Stimulated activated CD4-positive, alpha-beta T cell treated with anti-CD3 and anti-CD28 coated beads, Interleukin-15, amount 100 ng/mL, for 24 hours (primary cell): ENCODE data around the gene SETMAR.

ENCODE experiments used
- DNase-seq: peaks from one replicate; pipeline ENCODE4 v3.0.0-alpha.2; 2020

SETMAR gene

DNA sequence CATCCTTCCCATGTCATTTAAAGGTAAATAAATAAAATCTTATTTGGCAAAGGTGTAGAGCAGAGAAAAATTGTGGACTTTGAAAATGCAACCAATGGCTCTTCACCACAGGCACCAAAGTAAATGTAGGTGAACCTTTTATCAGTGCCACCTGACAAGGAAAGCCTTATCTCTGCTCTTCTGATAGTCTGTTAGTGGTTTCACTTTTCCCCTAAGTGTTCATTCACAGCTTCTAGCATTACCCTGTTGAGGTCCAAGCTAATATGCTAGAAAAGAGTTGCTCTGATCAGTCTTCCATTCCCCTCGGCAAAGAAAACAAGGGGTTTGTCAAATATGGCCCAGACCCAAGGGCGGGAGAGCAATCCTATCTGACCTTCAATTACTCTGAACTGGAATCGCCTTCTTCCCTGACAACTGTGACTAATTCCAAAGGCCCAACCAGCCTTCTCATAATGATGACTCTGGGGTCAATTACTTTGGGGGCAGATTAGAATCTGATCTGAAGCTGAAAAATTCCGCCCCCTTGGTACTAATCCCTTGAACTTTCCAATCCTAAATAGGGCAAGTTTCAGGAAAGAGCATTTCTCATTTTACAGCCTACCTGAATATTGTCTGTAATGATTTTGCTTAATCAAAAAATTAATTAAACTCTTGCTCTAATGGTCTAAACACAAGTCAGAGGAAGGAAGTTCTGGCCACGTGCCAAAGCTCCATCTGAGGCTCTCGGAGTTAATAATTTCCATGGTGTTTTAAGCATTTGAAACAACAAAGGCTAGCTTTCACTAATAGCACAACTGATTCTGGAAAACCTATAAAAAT, 52.4 kb downstream of the SETMAR start:
- DNase-seq, result no peak

DNA sequence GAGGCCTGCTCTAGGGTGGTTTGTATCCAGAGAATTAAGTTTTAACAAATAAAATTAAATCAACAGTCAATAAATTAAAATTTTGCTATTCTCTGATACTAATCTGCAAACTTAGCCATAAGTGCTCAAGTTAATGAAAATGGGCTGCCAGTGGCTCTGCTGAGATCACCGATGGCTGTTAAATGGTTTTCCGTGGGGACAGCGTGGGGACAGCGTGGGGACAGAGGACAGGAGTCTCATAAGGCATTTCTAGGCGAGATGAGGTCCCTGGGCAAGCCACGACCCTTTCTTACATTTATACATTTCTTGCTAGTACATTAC, 53.0 kb downstream of the SETMAR start:
- no peak for DNase-seq

DNA sequence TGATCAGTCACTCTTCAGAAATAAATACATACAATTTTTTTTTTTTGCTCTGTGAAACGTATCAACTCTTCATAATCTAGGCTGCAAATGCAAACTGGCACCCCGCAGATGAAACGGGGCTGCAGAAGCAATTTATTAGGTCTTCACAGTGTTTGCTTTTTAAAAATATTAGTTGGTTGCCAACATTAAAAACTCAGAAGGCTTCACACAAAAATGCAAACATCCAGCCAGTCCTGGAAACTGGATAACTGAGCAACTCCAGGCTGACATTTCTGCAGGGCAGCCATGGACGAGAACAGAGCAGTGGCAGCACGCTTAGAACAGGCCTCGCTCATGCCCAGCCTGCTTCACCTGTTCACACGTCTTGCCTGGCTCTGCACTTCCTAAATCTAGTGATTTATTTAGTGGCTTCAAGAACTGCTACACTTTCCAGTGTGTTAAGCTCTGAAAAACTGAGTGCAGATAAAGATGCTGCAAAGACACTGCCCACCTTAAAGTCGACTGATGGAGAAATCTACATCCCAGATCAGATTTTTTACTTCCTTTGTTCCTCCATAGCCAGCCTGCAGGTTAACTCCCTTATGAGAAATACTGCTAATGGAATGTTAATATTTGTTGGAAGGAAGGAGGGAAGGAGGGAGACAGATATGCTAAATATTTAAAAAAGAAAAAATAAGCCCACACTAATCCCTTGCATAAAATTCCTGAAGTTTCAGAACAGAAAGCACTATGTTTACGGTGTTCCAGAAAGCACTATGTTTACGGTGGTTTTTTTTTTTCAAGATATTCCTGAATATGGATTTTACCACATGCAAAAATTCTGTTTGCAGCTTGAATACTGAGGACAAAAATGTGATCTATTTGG, 53.6 kb downstream of the SETMAR start:
- DNase-seq, result no peak

DNA sequence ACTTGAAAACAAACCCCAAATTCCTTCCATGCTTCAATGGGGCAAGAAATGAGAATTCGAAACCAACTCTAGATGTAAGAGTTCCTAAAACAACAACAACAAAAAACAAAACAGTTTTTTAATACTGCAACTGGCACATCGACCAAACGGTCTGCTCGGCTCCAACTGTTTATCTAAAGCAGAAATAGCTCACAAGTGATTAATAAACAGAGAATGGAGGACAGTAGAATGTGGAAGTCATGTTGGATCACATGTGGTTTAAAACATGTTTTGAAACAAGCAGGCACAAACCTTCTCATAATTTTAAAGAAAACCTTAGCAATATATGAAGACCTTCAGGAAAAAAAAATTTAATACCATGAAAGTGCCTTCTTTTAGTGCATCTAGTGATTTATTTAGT, 55.1 kb downstream of the SETMAR start:
- DNase-seq, result no peak

DNA sequence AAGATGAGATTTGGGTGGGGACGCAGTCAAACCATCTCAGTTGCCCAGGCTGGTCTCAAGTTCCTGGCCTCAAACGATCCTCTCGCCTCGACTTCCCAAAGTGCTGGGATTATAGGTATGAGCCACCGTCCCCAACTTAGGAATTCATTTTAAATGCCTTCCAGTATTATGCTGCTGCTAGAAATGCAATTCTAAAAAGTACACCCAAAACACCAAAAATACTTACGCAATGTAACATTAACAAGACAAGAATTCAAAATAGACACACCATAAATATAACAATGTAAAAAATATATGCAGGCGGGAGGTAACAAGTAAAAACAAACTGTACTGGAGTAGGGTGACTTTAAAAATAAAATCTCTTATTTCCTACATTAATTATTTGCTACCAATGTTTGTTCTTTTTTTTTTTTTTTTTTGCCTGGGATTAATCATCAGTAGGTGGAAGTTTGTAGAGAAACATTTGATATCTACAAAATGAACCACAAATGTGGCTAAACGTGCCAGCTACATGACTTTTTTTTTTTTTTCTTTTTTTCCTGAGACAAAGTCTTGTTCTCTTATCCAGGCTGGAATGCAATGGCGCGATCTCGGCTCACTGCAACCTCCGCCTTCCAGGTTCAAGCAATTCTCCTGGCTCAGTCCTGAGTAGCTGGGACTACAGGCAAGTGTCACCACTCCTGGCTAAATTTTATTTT, 56.8 kb downstream of the SETMAR start:
- DNase-seq, result no peak

DNA sequence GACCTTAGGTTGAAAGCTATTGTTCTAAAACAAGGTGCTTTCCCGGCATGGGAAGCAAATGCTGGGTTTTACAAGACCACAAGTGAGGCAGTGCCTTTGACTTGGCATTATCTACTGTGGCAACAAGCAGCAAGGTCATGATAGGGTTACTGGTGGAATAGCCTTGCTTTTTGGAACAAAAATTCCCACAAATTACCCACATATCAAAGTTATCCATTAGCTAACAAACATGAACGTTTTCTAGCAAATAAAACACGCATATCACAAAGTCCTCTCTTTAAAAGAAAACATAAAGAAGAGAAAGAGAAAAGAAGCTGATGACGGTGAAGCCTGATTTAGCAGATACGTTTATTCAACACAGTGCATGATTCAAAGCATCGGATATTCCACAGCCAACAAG, 57.6 kb downstream of the SETMAR start:
- no peak for DNase-seq

DNA sequence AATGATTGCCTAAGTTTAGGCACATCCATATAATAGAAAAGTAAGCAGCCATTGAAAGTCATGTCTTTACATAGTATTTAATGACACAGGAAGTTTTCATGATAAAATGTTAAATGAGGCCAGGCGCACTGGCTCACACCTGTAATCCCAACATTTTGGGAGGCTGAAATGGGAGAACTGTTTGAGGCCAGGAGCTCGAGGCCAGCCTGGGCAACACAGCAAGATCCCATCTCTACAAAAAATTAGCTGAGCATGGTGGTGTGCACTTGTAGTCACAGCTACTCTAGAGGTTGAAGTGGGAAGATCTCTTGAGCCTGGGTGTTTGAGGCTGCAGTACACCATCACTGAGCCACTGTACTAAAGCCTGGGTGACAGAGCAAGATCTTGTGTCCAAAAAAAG, 59.4 kb downstream of the SETMAR start:
- no peak for DNase-seq
